Stimulated activated CD4-positive, alpha-beta T cell treated with anti-CD3 and anti-CD28 coated beads, TNF-alpha, amount 100 ng/mL, for 48 hours (primary cell): ENCODE data around the gene FRMD6.

Experiments used
- DNase-seq, 3 donors: peaks; one replicate each; pipeline ENCODE4 v3.0.0-alpha.2; 2020; ENCODE audit warnings: low read depth in 3 of 3

The FRMD6 gene

DNA sequence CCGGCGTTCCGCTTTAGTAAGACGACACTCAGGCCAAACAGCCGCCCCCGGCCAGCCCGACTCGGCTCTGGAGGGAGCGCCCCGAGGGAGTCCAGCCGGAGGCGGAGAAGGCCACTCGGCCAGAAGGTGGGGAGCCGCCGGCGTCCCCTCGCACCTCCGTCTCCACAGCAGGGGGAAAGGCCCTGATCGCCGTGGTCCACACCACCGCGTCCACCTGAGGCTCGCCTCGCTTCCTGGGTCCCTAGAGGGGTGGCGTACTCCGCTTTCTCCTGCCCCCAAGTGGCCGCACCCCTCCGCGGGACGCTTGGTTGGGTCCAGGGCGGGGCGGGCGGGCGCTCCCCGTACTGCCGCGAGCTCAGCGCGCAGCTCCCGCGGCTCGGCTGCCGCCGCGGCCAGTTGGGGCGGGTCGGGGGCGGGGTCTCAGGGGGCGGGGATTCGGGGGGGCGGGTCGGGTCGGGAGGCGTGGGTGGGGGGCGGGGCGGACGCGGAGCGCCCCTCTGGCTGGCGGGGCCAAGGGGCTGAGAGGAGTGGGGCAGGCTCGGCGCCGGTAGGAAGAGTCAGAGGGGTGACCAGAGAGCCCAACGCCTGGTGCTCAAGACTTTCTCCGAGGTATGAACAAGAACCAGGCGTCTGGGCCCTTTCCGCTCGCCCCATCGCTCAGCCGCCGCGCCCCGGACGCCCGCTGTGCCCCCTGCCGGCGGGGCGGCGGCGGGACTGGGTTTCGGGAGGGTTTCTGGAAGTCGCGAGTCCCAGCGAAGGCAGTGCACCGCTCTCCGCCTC, at the start of gene FRMD6:
Gene FRMD6 (plus strand): TSS at position 523 of the 780 bp plus-strand sequence. CDS start 37,927 bp downstream, outside the sequence.
- peak; percentile 58 to 71 (median 68) for DNase-seq

DNA sequence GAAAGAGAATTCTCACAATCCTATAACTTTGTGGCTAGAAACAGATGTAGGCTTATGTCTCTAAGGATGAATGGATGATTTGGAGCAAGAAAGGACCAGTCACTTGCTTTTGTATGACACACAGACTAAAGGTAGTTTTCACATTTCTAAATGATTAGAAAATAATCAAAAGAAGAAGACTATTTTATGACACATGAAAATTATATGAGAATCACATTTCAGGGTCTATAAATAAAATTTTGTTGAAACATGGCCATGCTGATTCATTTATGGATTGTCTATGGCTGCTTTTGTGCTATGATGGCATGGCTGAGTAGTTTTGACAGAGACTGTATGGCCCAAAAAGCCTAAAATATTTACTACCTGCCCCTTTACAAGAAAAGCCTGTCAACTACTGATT, 49.4 kb upstream of the FRMD6 start:
- DNase-seq: no peak

- DNase-seq: no peak
Measured at GRCh38 chr14:51603495-51603894, 48.2 kb upstream of the FRMD6 start.

- DNase-seq: no peak
Measured at GRCh38 chr14:51604073-51604472, 47.6 kb upstream of the FRMD6 start.

DNA sequence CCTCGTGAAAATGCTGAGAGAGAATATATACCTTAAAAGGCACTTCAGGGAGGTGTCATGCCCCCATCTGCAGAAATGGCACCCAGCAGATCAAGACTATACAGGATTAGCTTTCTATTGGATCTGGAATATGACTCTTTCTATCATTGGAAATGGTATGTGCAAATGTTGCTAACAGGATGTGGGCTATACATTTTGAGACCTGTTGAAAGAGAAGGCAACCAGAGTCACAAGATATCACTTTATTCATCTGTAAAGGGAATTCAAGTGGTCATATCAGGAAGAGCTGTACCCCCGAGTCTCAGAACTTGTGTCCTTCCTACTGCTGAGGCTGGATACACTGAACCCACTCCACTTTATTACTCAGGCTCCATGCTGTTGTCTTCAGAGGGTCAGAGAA, 46.1 kb upstream of the FRMD6 start:
- DNase-seq: no peak

DNA sequence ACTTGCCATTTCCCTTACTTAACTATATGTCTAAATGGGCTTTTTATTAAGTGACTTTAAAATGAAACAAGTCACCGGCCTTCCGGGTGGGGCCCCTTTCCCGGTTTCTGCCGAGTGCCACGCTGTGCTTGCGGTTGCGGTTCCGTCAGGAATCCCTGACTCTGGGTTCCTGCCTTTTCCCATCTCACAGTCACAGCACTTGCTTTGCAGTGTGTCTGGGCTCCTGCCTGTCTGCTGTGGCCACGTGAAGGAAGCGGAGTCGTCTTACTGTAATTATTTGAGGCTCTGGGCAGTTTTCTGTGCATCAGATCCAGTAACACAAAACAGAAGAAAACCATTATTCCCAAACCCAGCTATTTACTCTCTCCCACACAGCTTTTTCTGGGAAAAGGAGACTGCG, 44.0 kb upstream of the FRMD6 start:
- DNase-seq: no peak

DNA sequence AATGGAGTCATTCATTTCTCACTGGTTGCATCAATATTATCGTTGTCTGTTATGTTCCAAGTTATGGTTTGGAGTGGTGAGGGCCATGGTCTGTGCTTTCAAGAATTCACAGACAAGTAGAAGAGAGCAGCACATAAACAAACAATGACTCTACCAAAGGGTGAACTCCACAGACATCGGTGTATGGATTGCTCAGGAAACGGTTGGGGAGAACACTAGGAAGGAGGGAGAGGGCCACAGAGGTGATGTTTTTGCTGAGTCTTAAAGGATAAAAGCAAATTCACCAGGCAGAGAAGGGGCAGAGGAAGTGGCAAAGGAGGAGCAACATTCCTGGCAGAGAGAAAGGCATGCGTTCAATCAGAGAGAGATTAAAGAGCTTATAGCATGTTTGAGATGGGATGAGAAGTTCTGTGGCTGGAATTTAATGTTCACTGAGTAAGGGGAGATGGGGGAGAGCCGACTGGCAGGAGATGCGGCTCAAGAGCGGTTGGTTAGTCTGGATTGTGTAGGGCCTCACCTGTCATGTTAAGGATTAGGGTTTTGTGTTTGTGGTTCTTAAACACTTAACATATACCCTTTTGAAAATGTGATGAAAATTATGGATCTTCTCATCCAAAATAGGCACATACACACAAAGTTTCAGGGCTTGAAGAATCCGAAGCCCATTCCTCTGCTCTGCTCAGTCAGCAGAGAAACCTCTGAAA, 42.3 kb upstream of the FRMD6 start:
- no peak for DNase-seq

DNA sequence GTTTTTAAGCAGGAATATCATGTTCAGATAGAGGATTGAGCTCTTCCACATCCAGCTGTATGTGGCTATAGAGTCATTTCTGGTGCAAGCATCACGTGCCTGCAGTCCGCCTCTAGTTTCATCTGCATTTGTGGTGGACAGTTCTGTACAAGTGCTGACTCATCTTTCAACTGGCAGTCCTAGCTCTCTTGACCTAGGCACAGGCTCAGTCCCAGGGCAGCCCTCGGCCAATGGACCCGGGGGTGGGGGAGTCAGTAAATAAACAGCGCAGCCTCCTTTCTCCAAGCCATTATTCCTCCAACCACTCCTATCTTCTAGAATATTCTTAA, 41.8 kb upstream of the FRMD6 start:
- DNase-seq: no peak

DNA sequence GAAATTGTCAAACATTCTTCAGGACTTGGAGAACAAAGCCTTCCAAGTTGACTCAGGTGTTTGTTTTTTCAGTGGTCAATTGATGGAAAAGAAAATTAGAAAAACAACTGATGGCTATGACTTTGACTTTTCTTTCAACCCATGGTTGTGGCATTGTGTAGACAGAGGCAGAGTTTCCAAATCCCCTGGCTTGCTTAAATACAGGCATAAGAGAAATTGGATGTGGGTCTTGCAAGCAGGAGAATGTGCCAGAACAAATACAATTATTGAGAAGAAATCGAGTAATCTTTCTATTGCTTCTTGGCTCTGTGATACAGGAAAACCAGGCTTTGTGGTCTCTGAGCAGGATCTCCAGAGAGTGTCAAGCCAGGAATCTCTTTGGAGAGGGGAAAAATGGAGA, 40.9 kb upstream of the FRMD6 start:
- no peak for DNase-seq

DNA sequence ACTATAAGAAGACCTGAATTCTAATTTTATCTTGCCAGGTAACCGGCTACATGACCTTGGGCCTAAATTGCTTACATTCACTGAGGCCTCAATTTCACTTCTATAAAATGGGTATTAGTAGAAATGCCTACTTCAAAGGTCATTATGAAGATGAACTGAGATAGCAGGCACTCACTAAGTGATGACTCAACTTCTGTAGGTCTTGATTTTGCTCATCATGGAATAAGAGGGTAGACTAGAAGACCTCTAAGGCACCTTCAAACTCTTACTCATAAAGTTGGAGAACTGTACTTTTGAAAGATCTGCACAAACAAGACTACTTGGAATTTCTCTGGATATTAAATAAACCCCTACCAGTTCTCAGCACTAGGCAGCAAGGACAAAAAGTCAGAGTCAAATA, 39.3 kb upstream of the FRMD6 start:
- DNase-seq: no peak

GRCh38 chr14:51613416-51613815, 38.3 kb upstream of the FRMD6 start:
- no peak for DNase-seq

- DNase-seq: no peak
Measured at GRCh38 chr14:51614707-51615106, 37.0 kb upstream of the FRMD6 start.

GRCh38 chr14:51616256-51616655, 35.5 kb upstream of the FRMD6 start:
- no peak for DNase-seq

DNA sequence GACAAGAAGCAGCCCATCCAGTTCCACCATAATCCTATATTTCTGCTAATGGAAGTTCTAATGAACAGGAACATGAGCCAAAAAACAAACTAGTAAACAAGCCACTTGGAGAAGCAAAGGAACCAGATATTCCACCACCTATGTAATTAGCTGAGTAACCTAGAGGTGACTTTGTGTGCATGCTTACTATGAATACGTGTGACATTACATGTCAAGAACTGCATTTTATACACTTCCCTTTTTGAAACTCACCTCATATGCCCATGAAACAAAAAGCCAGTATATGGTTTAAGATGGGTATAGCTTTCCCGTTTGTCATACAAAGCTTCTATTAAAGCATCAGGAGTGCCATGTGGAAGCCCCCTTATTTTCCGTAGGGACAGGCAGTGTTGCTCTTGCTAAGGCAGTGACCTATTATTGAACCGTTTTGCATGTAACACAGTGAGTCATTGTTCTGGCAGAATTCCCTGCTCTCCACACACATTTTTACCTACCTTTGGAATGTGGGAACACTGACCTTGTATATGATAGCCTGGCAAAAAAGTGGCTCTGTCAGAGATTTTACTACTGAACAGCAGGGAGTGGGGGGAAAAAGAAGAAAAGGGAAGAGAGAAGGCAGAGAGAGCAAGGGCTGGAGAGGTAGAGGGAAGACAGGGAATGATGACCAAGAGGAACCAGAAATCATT, 34.8 kb upstream of the FRMD6 start:
- DNase-seq: no peak

- no peak for DNase-seq
Measured at GRCh38 chr14:51619561-51619960, 32.1 kb upstream of the FRMD6 start.

- DNase-seq: no peak
Measured at GRCh38 chr14:51620056-51620455, 31.7 kb upstream of the FRMD6 start.

GRCh38 chr14:51621654-51622053, 30.1 kb upstream of the FRMD6 start:
- no peak for DNase-seq

DNA sequence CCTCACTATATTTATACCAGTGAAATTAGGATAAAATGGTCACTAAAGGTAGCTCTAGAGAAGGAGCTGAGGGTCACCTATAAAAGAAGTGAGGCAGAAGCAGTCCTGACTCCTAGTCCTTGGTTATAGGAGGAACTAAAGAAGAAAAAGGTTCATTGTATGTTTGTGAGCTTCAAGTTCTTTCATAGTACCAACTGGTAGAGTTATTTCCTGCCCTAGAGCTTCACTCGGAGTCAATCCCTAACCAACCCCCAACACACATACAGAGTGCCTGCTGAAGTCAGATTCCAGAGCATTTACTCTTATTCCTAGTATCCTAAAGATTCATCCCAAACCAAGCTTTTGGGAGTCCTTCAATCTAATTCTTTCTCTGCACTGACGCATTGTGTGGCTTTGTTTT, 29.3 kb upstream of the FRMD6 start:
- DNase-seq: no peak

GRCh38 chr14:51624955-51625569, 26.6 kb upstream of the FRMD6 start:
- no peak for DNase-seq

DNA sequence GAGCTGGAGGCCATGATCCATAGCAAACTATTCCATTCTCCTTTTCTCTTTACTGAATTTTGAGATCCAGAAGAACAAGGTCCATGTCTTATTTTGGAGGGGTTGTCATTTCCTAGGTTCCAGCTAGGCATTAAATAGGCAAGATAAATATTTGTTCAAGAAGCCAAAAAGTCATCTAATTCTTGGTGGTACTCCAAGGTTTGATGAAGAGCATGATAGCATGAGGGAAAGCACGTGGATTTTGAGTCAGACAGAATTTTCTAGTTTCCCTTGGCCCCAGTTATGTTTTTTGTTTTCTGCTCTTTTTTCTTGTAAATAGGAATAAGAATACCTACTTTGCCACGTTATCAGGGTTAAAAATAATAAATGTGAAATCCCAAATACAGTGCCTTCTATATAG, 25.5 kb upstream of the FRMD6 start:
- DNase-seq: no peak

DNA sequence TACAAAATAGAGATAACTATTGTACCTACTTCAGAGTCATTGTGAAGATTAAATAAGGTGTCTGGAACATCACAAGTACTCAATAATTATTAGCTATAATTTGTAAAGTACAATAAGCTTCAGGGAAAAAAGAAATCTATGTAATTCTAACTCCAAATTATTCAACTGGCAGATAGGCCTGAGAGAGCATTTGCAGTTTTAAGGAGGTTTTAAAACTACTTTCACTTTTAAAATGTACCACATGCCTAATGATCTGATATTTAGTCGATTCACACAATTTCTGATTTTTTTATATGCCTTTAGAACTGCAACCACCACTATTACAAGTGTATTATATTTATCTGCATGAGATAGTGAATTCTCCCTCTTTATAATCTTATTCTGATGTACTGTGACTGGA, 24.9 kb upstream of the FRMD6 start:
- DNase-seq: no peak

- no peak for DNase-seq
Measured at GRCh38 chr14:51627313-51627712, 24.4 kb upstream of the FRMD6 start.

- no peak for DNase-seq
Measured at GRCh38 chr14:51628238-51628637, 23.5 kb upstream of the FRMD6 start.
